CD4-positive, alpha-beta T cell treated with Interleukin-4 for 1 hour (primary cell): ENCODE measurements around the gene GPR157.

Experiments used
- DNase-seq, 2 donors: peaks; one replicate each; pipeline ENCODE4 v3.0.0-alpha.2; 2020 to 2022

The GPR157 gene

DNA sequence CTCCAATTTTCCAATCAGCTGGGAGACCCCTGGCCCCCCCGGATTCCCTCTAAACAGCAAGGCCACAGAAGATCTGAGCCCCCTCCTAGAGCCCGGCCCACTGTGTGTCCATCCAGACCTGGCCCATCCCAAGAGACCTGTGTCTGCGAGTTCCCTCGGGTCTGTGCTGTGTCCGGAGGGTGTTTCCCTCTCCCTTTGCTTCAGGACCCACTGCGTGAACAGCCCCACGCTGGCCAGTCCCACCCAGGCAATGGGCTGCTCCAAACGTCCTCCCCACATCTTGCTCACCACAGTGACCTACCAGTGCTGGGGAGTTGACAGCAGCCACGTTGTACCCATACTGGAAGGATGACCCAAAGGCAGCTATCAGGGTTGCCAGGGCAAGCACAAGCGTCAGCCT, 71.1 kb downstream of the GPR157 start:
- no peak for DNase-seq

DNA sequence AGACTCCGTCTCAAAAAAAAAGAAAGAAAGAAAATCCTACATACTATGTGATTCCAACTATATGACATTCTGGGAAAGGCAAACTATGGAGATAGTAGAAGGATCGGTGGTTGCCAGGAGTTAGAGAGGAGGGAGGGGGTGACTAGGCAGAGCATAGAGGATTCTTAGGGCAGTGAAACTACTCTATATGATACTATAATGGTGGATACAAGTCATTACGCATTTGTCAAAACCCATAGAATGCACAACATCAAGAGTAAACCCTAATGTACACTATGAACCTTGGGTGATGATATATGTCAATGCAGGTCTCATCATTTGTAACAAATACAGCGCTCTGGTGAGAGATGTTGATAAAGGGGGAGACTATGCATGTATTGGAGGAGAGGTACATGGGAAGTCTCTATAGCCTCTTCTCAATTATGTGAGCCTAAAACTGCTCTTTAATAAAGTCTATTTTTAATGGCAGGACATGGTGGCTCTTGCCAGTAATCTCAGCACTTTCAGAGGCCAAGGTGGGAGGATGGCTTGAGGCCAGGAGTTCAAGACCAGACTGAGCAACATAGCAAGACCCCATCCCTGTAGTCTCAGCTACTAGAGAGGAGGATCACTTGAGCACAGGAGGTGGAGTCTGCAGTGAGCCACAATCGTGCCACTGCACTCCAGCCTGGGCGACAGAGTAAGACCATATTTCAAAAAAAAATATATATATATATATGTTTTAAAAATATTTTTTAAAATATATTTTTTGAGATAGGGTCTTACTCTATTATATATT, 76.4 kb downstream of the GPR157 start:
- no peak for DNase-seq

DNA sequence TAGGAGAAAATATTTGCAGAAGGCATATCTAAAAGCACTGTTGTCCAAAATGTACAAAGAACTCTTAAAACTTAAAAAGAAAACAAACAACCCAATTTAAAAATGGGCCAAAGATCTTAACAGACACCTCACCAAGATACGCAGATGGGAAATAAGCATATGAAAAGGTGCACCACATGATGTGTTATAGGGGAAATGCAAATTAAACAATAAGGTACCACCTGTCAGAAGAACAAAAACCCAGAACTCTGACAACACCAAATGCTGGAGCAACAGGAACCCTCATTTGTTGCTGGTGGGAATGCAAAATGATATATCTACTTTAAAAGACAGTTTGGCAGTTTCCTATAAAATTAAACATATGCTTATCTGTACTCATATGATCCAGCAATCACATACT, 77.5 kb downstream of the GPR157 start:
- DNase-seq = no peak

DNA sequence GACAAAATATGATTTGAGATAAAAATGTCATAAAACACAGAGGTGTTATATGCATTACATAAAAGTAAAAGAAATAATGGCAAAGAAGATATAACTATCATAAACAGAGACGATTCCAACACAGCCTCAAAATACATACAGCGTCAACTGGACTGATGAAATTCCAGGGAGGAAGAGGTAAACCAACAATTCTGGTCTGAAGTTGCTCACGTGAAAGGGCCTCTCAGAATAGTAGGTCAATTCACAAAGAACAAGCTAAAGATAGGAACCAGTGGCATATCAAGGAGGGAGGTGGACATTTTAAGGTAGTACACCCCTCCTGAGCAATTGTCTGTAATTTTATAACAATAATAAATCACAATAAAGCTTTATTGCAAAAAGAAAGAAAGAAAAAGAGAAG, 78.1 kb downstream of the GPR157 start:
- no peak for DNase-seq
